ENCODE measurements around the gene COG7.

DNA sequence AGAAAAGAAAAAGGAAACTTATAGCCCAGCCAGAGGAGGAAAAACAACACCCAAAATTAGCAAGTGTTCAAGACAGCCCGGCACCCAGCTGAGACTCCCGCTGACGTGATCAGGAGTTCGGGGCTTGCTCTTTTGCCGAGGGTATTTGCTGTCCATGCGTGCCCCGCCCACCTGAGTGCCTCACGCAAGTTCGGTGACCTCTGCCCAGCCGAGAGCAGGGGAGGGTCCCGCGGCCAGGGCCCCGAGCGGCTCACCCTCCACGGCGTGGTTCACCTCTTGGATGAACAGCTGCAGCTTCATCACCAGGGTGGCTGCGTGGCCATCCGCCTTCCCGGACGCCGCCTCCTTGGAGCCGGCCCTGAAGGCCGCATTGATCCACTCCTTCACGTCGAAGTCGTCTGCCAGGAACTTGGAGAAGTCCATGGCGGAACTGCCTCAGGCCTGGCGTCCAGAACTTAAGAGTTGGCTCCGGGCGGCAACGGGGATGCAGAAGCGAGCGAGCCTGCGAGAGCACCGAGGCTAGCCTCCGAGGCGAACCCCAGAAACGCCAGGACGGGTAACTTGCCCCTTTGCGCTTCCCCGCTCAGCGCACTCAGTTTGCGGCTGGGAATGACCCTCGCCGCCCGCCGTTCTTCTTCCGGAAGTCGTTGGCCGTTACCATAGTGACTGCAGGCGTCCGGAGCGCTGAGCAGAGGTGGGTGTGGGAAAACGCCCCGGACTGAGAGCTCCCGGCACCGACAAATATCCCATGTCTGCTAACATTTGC is at the start of gene COG7:
- no peak for TF ChIP-seq RORA (CRISPR knock-in tag; IDR thresholded peaks at IDR 0.05)
- no peak; the same call in 1 of the 2 replicates for TF ChIP-seq ZKSCAN1 (IDR thresholded peaks at IDR 0.05; ENCODE audit: low read length)
- peak; percentile 97 for TF ChIP-seq POLR2AphosphoS5 (IDR thresholded peaks at IDR 0.05; ENCODE audit: low read depth, low read length)
- peak; percentile 89 to 98 for TF ChIP-seq POLR2A (IDR thresholded peaks at IDR 0.05; ENCODE audit: insufficient read depth in 1 of 2, low read depth in 2 of 2, low read length in 2 of 2)

Data from HepG2 (cell line).